Right renal pelvis (tissue), 4 donors: ENCODE measurements around the gene GUCA2A. TPM values are rescaled to one million over a fixed set of nuclear protein-coding genes. Genes with fewer than 3 reads are reported as not detected.

Experiments used
- DNase-seq, 4 donors: peaks; one replicate each; pipeline ENCODE4 v3.0.0-alpha.2; 2013; ENCODE audit warnings: low read depth in 4 of 4, low spot score in 3 of 4, missing footprints in 1 of 4
- polyA plus RNA-seq, 4 donors: library from polyadenylated mRNA; unstranded; fragments of 120-200 nt; gene quantifications; one replicate each; pipeline ENCODE4 v1.2.1, GENCODE V29; 2013; ENCODE audit not compliant: insufficient read length in 4 of 4

Gene GUCA2A
- polyA plus RNA-seq, 4 donors = not detected

DNA sequence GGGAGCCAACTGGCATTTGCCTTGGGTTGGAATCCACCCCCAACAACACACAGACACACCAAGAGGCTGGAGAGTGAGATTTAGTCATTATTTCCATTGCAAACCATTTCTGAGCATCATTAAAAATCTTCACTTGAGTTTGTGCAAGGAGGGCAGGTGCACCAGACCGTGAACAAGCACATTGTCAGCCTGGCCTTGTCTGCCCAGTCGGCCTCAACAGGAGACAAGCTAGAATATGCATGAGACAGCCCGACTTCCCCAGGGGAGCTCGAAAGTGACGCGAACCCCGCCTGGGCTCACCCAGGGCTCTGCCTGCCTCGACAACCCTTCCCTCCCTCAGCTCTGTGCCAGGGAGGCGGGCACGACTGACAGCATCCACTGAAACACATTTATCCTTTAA is 26.8 kb downstream of the GUCA2A start:
- no peak for DNase-seq

DNA sequence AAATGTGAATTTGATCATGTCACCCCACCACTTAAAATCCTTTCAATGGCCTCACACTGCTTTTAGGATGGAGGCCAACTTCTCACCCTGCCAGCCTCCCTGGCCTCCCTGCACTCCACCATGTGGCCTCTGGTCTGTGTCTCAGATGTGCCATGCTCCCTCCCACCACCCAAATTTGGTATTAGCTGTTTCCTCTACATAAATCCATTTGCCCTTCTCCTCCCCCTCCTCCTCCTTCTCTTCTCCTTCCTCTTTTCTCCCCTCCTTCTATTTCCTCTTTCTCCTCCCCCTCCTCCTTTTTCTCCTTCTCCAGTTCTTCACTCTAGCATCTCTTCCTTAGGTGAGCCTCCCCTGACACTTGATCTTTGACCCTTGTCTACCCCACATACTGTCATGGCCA is 28.1 kb downstream of the GUCA2A start:
- no peak for DNase-seq

DNA sequence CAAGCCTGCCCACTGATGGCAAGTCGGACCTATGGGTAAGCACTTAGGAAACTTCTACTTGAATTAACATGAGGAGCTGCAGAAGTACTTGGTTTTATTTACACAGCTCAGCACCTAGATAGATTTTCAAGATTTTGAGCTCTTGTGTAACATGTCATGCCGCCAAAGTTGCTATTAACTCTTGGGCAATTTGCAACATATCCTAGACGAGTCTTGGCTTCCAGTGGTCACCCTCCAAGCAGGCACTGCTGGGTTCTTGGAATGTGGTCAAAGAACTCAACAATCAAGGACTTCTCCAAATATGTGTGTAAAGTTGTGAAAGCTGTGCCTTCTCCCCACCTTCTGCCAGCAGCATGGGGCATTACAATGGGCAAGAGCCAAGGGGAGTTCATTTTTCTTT is 29.1 kb downstream of the GUCA2A start:
- DNase-seq = no peak

DNA sequence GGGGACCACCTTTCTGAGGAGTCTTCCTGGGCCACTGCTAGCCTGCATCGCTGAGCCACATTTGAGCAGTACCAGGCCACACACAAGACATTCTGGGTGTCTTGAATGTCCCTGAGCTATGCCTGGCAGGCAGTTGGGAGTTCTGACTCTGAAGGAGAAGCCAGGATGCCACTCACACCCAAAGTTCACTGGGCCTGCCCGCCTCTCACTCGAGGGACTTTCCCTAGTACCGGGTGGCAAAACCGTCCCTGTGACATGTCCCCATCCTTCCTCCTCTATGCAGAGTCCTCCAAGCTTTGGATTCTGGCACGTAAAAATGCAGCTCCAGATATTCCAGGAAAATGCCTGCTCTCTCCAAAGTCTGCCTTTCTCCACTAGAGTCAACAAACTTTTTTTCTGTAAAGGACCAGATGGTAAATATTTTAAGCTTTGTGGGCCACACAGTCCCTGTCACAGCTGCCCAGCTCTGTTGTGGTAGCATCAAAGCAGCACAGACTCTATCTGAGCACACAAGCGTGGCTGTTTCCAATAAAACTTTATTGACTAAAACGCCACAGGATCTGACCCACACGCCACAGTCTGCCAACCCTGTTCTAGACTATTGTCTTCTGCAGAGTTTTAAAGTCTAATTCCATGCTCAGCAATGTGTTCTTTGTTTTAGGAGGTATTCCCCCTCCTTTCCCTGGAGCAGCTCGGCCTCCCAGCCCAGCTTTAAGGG is 30.6 kb downstream of the GUCA2A start:
- DNase-seq = no peak

GRCh38 chr1:42133390-42133789 is 31.2 kb downstream of the GUCA2A start:
- no peak for DNase-seq

DNA sequence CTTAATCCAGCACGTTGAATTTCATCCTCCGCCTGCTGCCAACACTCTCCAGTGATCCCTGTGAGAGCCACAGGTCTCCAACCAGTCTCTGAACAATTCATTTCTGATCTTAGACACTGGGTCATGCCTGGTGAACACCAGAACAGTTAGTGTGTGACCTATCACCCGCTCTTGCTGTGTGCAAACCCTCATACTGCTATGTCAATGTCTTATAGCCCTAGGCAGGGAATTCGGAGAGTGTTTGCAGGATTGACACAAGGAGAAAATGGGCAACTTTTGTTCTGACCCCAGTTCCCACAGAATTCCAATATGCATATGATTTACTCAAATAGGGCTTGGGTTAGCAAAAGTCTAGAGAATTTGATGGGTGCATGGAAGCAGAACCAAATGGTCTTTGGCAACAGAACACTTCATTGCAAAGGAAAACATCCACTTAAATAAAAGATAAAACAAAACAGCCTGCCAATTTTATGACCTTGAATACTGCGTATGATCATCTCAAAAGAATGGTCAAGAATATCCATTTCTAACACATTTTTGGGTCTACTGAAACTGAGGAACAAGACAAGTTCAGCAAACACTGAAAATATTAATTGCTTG is 34.4 kb downstream of the GUCA2A start:
- DNase-seq = no peak

- DNase-seq = no peak
Observed at GRCh38 chr1:42128964-42129363, 35.6 kb downstream of the GUCA2A start.

GRCh38 chr1:42128499-42128898 is 36.0 kb downstream of the GUCA2A start:
- no peak for DNase-seq

GRCh38 chr1:42127767-42128166 is 36.8 kb downstream of the GUCA2A start:
- DNase-seq = no peak

- DNase-seq = no peak
Observed at GRCh38 chr1:42125552-42125951, 39.0 kb downstream of the GUCA2A start.

- no peak for DNase-seq
Observed at GRCh38 chr1:42122408-42122807, 42.1 kb downstream of the GUCA2A start.

DNA sequence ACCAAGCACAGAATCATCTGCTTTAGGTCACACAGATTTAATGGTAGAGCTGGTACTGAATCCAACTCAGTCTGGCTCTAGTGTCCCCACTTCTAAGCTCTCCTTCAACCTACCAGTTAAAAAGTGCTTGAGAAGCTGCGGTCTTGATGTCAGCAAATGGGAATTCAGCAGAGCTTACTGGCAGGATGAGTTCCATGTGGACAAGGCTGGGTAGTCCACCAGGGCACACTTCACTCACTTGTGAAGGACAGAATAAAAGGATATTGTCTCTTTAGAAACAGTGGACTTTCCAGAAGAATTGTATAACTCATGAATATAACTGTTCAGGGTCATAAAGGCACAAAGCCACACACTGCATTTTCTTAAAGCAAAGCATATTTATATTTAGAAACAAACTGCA is 46.4 kb downstream of the GUCA2A start:
- no peak for DNase-seq

DNA sequence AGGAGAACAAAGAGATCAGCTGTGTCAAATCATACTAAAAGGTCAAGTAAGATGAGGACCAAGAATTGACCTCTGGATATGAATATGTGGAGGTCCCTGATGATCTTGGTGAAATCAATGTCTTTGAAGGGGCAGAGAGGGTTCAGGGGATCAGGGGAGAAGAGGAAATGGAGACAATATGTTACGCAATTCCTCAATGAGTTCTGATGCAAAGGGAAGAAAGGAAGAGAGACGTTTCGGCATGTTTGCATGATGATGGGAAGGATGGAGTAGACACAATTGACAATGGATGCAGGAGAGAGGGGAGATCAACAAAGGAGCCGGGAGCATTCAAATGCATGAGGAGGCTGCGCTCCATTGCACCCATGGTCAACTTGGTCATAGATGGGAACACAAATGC is 47.3 kb downstream of the GUCA2A start:
- DNase-seq = no peak

- DNase-seq = no peak
Observed at GRCh38 chr1:42114229-42114628, 50.3 kb downstream of the GUCA2A start.

Other genes with a start within 250 kb of the GUCA2A start
- 1 to 10 TPM; 3.9 to 4.9 (median 4.5) TPM for gene HIVEP3, start 245.8 kb downstream of the GUCA2A start, polyA plus RNA-seq
- gene GUCA2B, start 11.3 kb downstream of the GUCA2A start, polyA plus RNA-seq = not detected
- 10 to 100 TPM; 33.4 to 46.4 (median 44.4) TPM for gene FOXJ3, start 170.5 kb upstream of the GUCA2A start, polyA plus RNA-seq
- under 1 TPM; 0.34 to 0.64 (median 0.42) TPM for gene RIMKLA, start 216.0 kb upstream of the GUCA2A start, polyA plus RNA-seq